ENCODE measurements around the gene ADCK1.

- TF ChIP-seq MEIS1 (CRISPR knock-in tag; IDR thresholded peaks at IDR 0.05; ENCODE audit: borderline replicate concordance) (no peak), YY1 (IDR thresholded peaks at IDR 0.05; ENCODE audit: insufficient read depth, insufficient replicate concordance, low read depth, low read length) (no peak), POLR2AphosphoS2 (IDR thresholded peaks at IDR 0.05; ENCODE audit: low read depth, low read length) (no peak)
- TF ChIP-seq, protein P1, sequence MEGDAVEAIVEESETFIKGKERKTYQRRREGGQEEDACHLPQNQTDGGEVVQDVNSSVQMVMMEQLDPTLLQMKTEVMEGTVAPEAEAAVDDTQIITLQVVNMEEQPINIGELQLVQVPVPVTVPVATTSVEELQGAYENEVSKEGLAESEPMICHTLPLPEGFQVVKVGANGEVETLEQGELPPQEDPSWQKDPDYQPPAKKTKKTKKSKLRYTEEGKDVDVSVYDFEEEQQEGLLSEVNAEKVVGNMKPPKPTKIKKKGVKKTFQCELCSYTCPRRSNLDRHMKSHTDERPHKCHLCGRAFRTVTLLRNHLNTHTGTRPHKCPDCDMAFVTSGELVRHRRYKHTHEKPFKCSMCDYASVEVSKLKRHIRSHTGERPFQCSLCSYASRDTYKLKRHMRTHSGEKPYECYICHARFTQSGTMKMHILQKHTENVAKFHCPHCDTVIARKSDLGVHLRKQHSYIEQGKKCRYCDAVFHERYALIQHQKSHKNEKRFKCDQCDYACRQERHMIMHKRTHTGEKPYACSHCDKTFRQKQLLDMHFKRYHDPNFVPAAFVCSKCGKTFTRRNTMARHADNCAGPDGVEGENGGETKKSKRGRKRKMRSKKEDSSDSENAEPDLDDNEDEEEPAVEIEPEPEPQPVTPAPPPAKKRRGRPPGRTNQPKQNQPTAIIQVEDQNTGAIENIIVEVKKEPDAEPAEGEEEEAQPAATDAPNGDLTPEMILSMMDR (CRISPR knock-in tag; IDR thresholded peaks at IDR 0.05) = no peak
- TF ChIP-seq, protein P2, sequence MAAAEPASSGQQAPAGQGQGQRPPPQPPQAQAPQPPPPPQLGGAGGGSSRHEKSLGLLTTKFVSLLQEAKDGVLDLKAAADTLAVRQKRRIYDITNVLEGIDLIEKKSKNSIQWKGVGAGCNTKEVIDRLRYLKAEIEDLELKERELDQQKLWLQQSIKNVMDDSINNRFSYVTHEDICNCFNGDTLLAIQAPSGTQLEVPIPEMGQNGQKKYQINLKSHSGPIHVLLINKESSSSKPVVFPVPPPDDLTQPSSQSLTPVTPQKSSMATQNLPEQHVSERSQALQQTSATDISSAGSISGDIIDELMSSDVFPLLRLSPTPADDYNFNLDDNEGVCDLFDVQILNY (CRISPR knock-in tag; conservative IDR thresholded peaks at IDR 0.05) = no peak
These were observed 47.6 kb upstream of the ADCK1 start for GRCh38 chr14:77752266-77752665.

Data from HepG2 (cell line).